ENCODE results near the gene LY6G5C.

The LY6G5C gene

DNA sequence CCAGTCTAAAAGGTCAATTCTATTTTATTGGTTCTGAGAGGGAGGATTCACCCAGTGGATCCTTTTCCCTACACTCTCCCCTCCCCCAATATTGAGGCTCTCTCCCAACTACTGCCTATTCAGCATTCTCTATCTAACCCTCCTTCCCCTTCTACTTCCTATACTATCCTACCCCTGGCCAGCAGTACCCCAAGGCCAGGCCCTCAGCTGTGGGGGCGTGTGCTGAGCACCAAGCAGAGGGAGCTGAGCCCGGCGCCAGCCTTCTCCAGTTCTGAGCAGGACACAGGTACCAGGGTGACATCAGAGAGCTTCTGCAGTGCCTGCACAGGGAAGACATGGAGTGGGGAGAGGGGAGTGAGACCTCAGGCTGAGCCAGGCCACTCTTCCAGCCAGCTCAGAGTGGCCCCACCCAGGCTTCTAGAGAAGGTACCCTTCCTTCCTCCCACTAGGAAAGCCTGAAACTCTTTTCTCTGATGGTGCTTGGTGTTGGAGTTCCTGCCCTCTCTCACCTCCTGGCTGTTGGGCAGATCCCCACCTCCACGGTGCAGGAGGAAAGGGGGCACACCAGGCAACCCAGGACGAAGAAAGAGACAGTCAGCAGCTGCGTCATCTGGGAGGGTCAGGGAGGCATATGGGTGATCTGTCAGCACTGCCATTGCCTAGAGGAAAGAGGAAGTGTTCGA is 46.3 kb upstream of the LY6G5C start:
- TF ChIP-seq, protein P1, sequence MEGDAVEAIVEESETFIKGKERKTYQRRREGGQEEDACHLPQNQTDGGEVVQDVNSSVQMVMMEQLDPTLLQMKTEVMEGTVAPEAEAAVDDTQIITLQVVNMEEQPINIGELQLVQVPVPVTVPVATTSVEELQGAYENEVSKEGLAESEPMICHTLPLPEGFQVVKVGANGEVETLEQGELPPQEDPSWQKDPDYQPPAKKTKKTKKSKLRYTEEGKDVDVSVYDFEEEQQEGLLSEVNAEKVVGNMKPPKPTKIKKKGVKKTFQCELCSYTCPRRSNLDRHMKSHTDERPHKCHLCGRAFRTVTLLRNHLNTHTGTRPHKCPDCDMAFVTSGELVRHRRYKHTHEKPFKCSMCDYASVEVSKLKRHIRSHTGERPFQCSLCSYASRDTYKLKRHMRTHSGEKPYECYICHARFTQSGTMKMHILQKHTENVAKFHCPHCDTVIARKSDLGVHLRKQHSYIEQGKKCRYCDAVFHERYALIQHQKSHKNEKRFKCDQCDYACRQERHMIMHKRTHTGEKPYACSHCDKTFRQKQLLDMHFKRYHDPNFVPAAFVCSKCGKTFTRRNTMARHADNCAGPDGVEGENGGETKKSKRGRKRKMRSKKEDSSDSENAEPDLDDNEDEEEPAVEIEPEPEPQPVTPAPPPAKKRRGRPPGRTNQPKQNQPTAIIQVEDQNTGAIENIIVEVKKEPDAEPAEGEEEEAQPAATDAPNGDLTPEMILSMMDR (IDR thresholded peaks at IDR 0.05; ENCODE audit: extremely low read depth, insufficient read depth, missing control alignments) = no peak
- DNase-seq (ENCODE audit: low spot score) = no peak
- in situ Hi-C loops (cut with MboI; ENCODE audit: low pct_unique_long_range_greater_than_20kb, low sequenced_read_pairs, unreplicated experiment) = no loop called here

DNA sequence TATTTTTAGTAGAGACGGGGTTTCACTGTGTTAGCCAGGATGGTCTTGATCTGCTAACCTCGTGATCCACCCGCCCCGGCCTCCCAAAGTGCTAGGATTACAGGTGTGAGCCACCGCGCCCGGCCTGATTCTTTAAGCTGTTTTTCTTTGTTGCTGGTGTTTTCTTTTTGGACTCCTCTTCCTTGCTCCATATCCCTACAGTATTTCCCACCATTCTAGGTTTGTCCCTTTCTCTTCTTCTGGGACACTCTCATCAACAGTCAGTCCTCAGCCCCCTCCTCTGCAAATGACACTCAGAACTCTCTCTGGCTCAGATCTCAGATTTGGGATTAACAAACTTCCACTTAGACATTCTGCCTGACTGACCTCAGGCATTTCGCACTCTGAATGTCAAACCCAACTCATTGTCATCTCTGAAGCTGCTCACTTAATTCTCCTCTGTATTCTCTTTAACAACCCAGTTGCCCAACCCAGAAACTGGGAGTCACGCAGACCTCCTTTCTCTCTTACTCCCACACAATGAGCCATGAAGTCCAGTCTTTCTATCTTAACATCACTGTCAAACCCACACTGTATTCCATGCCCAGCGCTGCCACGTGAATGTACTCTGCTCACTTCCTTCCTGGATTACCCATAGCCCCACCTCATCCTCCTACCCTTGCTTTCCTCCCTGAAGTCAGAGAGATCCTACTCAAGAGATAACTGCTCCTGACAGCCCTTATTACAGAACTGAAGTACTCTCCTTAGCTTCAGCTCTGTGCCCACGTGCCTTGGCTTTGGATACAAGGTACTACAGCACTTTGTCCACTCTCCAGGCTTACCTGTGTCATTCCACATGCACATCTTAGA is 44.9 kb upstream of the LY6G5C start:
- no peak for DNase-seq (ENCODE audit: low spot score)
- TF ChIP-seq, protein P1 (IDR thresholded peaks at IDR 0.05; ENCODE audit: extremely low read depth, insufficient read depth, missing control alignments) = no peak
- in situ Hi-C loops (cut with MboI; ENCODE audit: low pct_unique_long_range_greater_than_20kb, low sequenced_read_pairs, unreplicated experiment) = no loop called here

DNA sequence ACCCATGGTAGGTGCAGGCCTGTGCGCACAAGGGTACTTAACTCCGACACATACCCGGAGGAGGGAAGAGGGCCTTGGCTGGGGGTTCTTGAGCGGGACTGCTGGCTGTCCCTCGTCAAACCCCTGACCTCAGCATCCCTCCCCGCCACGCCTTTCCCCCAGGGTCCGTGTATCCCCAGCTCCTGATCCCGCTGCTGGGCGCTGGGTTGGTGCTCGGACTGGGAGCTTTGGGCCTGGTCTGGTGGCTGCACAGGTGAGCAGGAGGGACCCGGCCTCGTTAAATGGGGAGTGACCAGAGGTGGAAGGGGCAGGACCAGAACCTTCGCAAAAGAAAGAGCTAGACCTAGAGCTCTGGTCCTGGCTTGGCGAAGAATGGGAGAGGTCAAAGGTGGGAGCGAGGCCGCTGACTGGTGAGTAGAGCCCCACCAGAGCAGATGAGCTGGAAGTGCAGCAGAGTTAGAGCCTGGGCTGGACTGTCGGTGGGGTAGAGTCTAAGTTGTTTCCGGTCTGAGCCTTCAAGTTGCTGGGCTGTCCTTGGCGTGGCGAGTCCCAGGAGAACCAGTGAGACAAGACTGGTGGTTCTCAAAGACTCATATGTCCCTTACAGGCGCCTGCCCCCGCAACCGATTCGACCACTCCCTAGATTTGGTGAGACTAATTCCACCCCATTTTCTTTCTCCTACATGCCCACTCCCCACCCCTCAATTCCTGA is 43.3 kb upstream of the LY6G5C start:
- TF ChIP-seq, protein P1 (IDR thresholded peaks at IDR 0.05; ENCODE audit: extremely low read depth, insufficient read depth, missing control alignments) = no peak
- in situ Hi-C loops (cut with MboI; ENCODE audit: low pct_unique_long_range_greater_than_20kb, low sequenced_read_pairs, unreplicated experiment) = no loop called here
- no peak for DNase-seq (ENCODE audit: low spot score)

DNA sequence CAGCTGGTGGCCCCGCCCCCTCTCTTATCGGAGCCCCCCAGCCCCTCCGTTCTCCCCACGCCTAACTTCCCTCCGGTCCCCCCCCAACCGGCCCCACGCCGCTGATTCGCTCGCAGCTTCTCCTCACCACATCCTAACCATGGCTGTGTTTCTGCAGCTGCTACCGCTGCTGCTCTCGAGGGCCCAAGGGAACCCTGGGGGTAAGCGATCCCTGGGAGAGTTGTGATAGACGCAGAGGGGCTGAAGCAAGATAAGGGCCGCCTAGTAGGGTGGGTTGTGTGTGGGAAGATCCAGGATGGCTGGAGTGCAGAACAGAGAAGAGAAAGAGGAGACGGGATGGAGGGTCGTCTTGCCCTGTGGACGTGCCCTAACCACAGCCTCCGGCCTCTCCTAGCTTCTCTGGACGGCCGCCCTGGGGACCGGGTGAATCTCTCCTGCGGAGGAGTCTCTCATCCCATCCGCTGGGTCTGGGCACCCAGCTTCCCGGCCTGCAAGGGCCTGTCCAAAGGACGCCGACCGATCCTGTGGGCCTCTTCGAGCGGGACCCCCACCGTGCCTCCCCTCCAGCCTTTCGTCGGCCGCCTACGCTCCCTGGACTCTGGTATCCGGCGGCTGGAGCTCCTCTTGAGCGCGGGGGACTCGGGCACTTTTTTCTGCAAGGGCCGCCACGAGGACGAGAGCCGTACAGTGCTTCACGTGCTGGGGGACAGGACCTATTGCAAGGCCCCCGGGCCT is 42.5 kb upstream of the LY6G5C start, which contains the start of gene MPIG6B:
Gene MPIG6B (plus strand): TSS at position 129 of the 735 bp plus-strand sequence. CDS start 11 bp downstream, at position 140.
- in situ Hi-C loops (cut with MboI; ENCODE audit: low pct_unique_long_range_greater_than_20kb, low sequenced_read_pairs, unreplicated experiment) = no loop called here
- no peak for DNase-seq (ENCODE audit: low spot score)

DNA sequence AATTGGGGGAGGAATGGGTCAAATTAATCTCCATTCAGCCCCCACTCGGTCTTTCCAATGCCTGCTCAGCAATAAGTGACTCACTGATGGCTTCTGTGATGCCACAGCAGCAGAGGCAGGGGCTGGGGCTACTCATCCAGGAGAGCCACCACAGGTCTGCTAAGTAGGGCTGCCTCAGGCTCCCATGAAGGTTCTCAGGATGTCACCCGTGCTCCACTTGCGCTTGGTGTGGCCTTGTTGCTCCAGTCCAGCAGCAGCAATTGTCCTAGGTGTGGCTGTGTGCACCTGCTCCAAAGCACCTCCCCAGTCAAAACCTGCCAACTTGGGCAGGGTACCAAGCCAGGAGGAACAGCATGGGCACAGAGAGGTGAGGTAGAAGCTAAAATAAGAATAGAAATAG is 41.3 kb upstream of the LY6G5C start:
- TF ChIP-seq, protein P1 (IDR thresholded peaks at IDR 0.05; ENCODE audit: extremely low read depth, insufficient read depth, missing control alignments) = no peak
- in situ Hi-C loops (cut with MboI; ENCODE audit: low pct_unique_long_range_greater_than_20kb, low sequenced_read_pairs, unreplicated experiment) = no loop called here

More for the DNA sequence above, 42.5 kb upstream of the LY6G5C start, which contains the start of gene MPIG6B:
- TF ChIP-seq, protein P1 (IDR thresholded peaks at IDR 0.05; ENCODE audit: extremely low read depth, insufficient read depth, missing control alignments) = no peak

More for the DNA sequence above, 41.3 kb upstream of the LY6G5C start:
- DNase-seq (ENCODE audit: low spot score) = no peak
